ENCODE results near the gene LIME1.
"Not testable (repeated sequence)": the region's sequence is repeated elsewhere in the genome, so short reads cannot be mapped to it uniquely, and the experiment has no call there.

The LIME1 gene

GRCh38 chr20:63775096-63775978, 38.9 kb downstream of the LIME1 start:
- DNase-seq = no peak

GRCh38 chr20:63776875-63777274, 40.4 kb downstream of the LIME1 start:
- not testable (repeated sequence) for DNase-seq

GRCh38 chr20:63777614-63778013, 41.1 kb downstream of the LIME1 start:
- no peak for DNase-seq

GRCh38 chr20:63778034-63778752, 41.7 kb downstream of the LIME1 start:
- DNase-seq = no peak

- DNase-seq = no peak
Measured at GRCh38 chr20:63778857-63779256, 42.4 kb downstream of the LIME1 start.

- no peak for DNase-seq
Measured at GRCh38 chr20:63781181-63781580, 44.7 kb downstream of the LIME1 start.

- DNase-seq = no peak
Measured at GRCh38 chr20:63782051-63782471, 45.6 kb downstream of the LIME1 start.

- DNase-seq = no peak
Measured at GRCh38 chr20:63782521-63782971, 46.1 kb downstream of the LIME1 start.

GRCh38 chr20:63783970-63784369, 47.5 kb downstream of the LIME1 start:
- no peak for DNase-seq

GRCh38 chr20:63785691-63786131, 49.2 kb downstream of the LIME1 start:
- no peak for DNase-seq

GRCh38 chr20:63787302-63787701, 50.8 kb downstream of the LIME1 start:
- no peak for DNase-seq

GRCh38 chr20:63787749-63788148, 51.3 kb downstream of the LIME1 start:
- no peak for DNase-seq
